IgD-negative memory B cell (primary cell): ENCODE results near the gene HHAT. TPM values are rescaled to one million over a fixed set of nuclear protein-coding genes. Genes with fewer than 3 reads are reported as not detected.
A peak's percentile ranks its signal among the peaks of the same experiment; 100 is the strongest.

ENCODE experiments used
- H3K27ac Mint-ChIP-seq, 3 donors: one replicate each; pipeline ENCODE4 v1.8.0; 2020 to 2022; ENCODE audit warnings: mild to moderate bottlenecking in 3 of 3, mixed read lengths in 3 of 3, moderate library complexity in 1 of 3
- H3K27me3 Mint-ChIP-seq: one replicate; pipeline ENCODE4 v1.8.0; 2021; ENCODE audit warnings: mixed read lengths
- H3K36me3 Mint-ChIP-seq: one replicate; pipeline ENCODE4 v1.8.0; 2020; ENCODE audit warnings: mild to moderate bottlenecking, mixed read lengths
- H3K4me1 Mint-ChIP-seq, 3 donors: one replicate each; pipeline ENCODE4 v1.8.0; 2020 to 2022; ENCODE audit warnings: mixed read lengths in 3 of 3, mild to moderate bottlenecking in 1 of 3
- H3K4me3 Mint-ChIP-seq, 4 donors: one replicate each; pipeline ENCODE4 v1.8.0; 2020 to 2022; ENCODE audit warnings: mild to moderate bottlenecking in 4 of 4, mixed read lengths in 4 of 4, moderate library complexity in 3 of 4
- H3K9me3 Mint-ChIP-seq, 3 donors: one replicate each; pipeline ENCODE4 v1.8.0; 2020 to 2021; ENCODE audit warnings: mixed read lengths in 3 of 3, mild to moderate bottlenecking in 1 of 3
- polyA plus RNA-seq: library from polyadenylated mRNA; unstranded; fragments of 300-500 nt; fragmentation: Illumina TruSeq; gene quantifications from one replicate; pipeline ENCODE4 v1.2.3, GENCODE V29; 2021

HHAT gene
- polyA plus RNA-seq, 1 donor from 2014 or later: 6.3 TPM

DNA sequence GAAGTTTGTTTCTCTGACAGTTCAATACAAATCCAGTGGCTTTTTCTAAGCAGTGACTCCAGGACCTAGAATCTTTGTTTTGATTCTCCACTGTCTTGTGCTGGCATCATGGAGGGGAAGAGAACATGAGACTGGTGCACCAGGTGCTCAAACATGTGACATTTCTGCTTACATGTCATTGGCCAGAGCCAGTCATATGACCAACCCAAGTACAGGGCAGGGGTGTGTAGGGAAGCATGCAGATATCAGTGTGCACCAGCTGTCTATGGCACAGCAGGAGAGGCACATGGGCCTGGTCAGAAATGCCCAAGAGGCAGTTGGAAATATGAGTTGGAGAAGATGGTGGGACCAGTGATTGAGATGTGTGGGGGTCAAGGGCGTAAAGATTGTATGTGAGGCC, 297.0 kb downstream of the HHAT start:
- Mint-ChIP-seq H3K4me3 (no peak overlapping the region), H3K36me3 (peaks cover 27% of the 10 kb centered on the region), H3K27me3 (peaks cover 1% of the 10 kb centered on the region), H3K9me3 (no peaks in the 10 kb centered on the region), H3K27ac (no peak overlapping the region), H3K4me1 (no peaks in the 10 kb centered on the region)

GRCh38 chr1:210626341-210626740, 297.6 kb downstream of the HHAT start:
- peaks cover 1% of the 10 kb centered on the region for H3K27me3 Mint-ChIP-seq
- H3K4me3 Mint-ChIP-seq: no peak overlapping the region
- H3K27ac Mint-ChIP-seq: no peak overlapping the region
- H3K4me1 Mint-ChIP-seq: no peaks in the 10 kb centered on the region
- peaks cover 27% of the 10 kb centered on the region for H3K36me3 Mint-ChIP-seq
- H3K9me3 Mint-ChIP-seq: no peaks in the 10 kb centered on the region

DNA sequence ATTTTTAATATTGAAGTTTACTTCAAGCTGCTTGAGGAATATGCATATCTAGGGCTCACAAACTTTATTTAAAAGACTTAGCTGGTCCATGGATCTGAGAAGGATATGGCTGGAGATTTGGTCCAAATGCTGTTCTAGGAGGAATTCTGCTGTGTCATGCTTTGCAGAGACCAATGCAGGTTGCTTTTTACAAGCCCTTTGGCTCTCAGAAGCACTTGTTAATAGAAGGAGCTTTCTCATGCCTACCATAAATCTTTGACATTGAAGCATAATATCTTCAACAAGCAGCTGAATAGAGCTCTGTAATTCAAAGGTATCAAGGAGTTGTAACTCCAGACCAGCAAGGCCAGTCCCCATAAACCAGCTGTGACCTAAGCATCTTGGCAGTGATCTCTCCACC, 299.1 kb downstream of the HHAT start:
- Mint-ChIP-seq H3K4me3 (no peak overlapping the region), H3K4me1 (peaks cover 0 to 2% (median 0%) of the 10 kb centered on the region in 3 donors), H3K27me3 (peaks cover 1% of the 10 kb centered on the region), H3K9me3 (no peaks in the 10 kb centered on the region), H3K27ac (no peak overlapping the region), H3K36me3 (peaks cover 28% of the 10 kb centered on the region)

- Mint-ChIP-seq H3K27me3 (peaks cover 1% of the 10 kb centered on the region), H3K4me1 (peaks cover 0 to 2% (median 0%) of the 10 kb centered on the region in 3 donors), H3K27ac (no peak overlapping the region), H3K36me3 (peaks cover 19% of the 10 kb centered on the region), H3K4me3 (no peak overlapping the region), H3K9me3 (no peaks in the 10 kb centered on the region)
These were observed 300.6 kb downstream of the HHAT start for GRCh38 chr1:210629276-210629675.

DNA sequence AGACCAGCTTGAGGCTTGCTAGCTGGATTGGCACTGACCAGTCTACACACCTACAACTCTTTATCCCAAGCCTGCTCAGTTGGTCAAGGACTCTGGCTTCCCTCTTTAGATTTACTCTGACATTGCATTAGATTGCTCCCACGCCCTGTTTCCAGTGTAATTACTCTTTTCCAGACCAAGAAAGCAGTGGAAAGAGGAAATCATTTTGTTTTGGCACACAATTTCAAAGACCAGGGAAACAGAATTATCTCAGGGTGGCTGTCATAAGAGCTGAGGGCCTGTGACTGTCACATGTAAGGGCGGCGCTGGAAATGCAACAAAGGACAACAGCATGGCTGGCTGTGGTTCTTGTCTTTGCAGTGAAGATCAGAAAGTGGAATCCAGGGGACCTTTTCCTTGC, 302.7 kb downstream of the HHAT start:
- H3K4me3 Mint-ChIP-seq: no peak overlapping the region
- H3K36me3 Mint-ChIP-seq: peaks cover 5% of the 10 kb centered on the region
- peaks cover 0 to 2% (median 0%) of the 10 kb centered on the region in 3 donors for H3K4me1 Mint-ChIP-seq
- no peaks in the 10 kb centered on the region for H3K27me3 Mint-ChIP-seq
- H3K27ac Mint-ChIP-seq: peak overlapping the region in 1 of 3 donors; percentile 8
- no peaks in the 10 kb centered on the region for H3K9me3 Mint-ChIP-seq

- Mint-ChIP-seq H3K36me3 (peaks cover 5% of the 10 kb centered on the region), H3K4me3 (no peak overlapping the region), H3K9me3 (no peaks in the 10 kb centered on the region), H3K27ac (no peak overlapping the region), H3K27me3 (no peaks in the 10 kb centered on the region), H3K4me1 (peaks cover 0 to 2% (median 0%) of the 10 kb centered on the region in 3 donors)
These were observed 304.4 kb downstream of the HHAT start for GRCh38 chr1:210633140-210633539.

DNA sequence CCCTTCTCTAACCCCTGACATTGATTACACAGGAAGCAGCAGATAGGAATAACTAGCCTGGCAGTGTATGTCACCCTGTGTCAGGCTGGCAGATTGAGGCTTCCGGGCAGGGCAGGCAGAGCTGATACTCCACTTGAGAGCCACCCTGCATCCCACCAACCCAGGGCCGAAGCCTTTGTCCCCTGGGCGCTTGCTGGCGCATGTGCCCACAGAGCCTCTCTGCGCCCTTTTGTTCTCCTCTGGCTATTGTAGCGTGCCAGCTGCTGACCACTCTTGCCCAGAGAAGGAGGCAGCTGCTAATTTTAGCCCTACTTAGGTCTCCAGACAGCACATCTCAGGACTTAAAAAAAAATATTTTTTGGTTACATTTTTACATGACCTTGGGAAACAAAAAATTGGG, 304.9 kb downstream of the HHAT start:
- Mint-ChIP-seq H3K4me3 (no peak overlapping the region), H3K4me1 (peaks cover 0 to 2% (median 0%) of the 10 kb centered on the region in 3 donors), H3K9me3 (no peaks in the 10 kb centered on the region), H3K36me3 (peaks cover 5% of the 10 kb centered on the region), H3K27me3 (no peaks in the 10 kb centered on the region), H3K27ac (no peak overlapping the region)

DNA sequence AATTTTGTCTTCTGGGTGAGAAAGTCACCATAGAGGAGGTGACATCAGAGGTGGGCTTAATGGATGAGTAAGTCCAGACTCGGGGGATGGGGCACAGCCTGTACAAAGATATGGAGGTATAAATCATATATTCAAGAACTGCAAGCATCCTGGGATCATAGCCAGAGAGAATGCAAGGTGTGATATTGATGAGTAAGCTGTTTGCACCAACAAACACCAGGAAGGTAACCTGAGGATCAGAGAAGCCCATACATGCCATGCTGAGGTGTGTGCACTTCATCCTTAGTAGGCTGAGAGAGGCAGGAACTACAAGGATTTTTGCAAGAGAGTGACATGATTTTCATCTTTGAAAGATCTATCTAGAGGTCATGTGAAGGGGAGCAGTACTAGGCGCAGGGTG, 306.4 kb downstream of the HHAT start:
- Mint-ChIP-seq H3K4me1 (peaks cover 0 to 2% (median 0%) of the 10 kb centered on the region in 3 donors), H3K27me3 (no peaks in the 10 kb centered on the region), H3K36me3 (peaks cover 7% of the 10 kb centered on the region), H3K27ac (no peak overlapping the region), H3K4me3 (no peak overlapping the region), H3K9me3 (no peaks in the 10 kb centered on the region)

DNA sequence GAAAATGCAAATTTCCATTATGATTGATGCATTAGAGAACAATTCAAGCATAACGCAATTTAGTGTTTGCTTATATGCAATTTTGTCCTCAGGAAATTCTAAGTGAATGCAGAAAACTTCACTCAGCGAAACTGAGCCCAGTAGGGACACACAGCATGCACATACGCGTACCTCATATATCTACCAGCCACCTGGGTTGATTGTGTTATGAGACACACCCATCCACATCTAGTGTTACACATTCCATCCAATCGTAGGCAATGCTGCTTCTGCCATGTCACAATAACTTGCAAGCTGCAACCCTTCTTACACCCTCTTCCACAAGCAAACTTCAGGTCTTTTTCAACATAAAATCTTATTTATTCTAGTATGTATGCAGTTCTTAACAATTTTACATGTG, 312.9 kb downstream of the HHAT start:
- no peaks in the 10 kb centered on the region for H3K27me3 Mint-ChIP-seq
- H3K27ac Mint-ChIP-seq: no peak overlapping the region
- no peaks in the 10 kb centered on the region for H3K9me3 Mint-ChIP-seq
- peaks cover 4% of the 10 kb centered on the region for H3K36me3 Mint-ChIP-seq
- H3K4me3 Mint-ChIP-seq: no peak overlapping the region
- H3K4me1 Mint-ChIP-seq: no peaks in the 10 kb centered on the region

- H3K27ac Mint-ChIP-seq: no peak overlapping the region
- H3K4me1 Mint-ChIP-seq: no peaks in the 10 kb centered on the region
- no peaks in the 10 kb centered on the region for H3K9me3 Mint-ChIP-seq
- H3K27me3 Mint-ChIP-seq: no peaks in the 10 kb centered on the region
- no peak overlapping the region for H3K4me3 Mint-ChIP-seq
- peaks cover 15% of the 10 kb centered on the region for H3K36me3 Mint-ChIP-seq
These were observed 317.0 kb downstream of the HHAT start for GRCh38 chr1:210645582-210646257.

- Mint-ChIP-seq H3K36me3 (peaks cover 13% of the 10 kb centered on the region), H3K9me3 (no peaks in the 10 kb centered on the region), H3K27ac (no peak overlapping the region), H3K4me1 (no peaks in the 10 kb centered on the region), H3K4me3 (no peak overlapping the region), H3K27me3 (no peaks in the 10 kb centered on the region)
These were observed 317.5 kb downstream of the HHAT start for GRCh38 chr1:210646258-210646616.

DNA sequence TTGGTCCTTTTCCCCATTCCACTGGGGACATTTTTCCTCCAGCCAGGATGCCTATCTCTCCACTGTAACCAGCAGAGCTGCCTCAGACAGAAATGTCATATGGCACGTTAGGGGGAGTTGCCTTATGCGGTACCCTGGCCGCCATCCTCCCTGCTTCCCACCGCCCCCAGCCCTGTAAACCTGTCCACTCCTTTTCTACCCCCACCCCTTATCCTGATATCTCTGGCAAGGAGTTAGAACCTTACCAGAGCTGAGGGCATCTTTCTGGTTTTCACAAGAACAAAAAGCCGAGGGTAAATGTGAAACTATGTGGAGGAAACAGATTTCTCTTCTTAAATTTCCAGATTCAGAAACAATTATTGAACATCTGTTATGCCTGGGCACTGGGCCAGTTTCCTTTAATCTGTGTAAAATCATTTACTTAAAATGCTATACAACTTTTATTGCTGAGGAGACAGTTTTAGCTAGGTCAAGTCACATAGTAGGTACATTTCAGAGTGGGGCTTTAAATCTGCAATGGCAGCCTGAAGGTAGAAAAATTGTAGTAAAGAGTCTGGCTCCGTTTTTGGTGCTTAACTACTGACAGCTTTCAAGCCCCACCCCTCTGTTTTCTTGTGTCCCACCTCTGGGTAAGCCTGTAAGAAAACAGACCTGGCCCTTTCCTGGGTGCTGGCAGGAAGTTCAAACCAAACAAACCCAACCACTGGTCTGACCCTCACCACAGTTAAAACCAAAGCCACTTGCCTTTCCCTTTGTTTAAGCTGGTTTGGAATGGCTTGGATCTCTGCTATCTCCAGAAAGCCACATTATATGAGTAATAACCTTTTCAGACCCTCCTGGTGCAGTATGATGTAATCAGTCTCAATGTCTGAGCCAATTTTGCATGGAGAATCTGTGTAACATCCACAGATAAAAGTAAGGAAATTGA, 319.0 kb downstream of the HHAT start:
- Mint-ChIP-seq H3K27ac (no peak overlapping the region), H3K27me3 (no peaks in the 10 kb centered on the region), H3K36me3 (peaks cover 15% of the 10 kb centered on the region), H3K9me3 (no peaks in the 10 kb centered on the region), H3K4me3 (no peak overlapping the region), H3K4me1 (peaks cover 0 to 4% (median 0%) of the 10 kb centered on the region in 3 donors)

DNA sequence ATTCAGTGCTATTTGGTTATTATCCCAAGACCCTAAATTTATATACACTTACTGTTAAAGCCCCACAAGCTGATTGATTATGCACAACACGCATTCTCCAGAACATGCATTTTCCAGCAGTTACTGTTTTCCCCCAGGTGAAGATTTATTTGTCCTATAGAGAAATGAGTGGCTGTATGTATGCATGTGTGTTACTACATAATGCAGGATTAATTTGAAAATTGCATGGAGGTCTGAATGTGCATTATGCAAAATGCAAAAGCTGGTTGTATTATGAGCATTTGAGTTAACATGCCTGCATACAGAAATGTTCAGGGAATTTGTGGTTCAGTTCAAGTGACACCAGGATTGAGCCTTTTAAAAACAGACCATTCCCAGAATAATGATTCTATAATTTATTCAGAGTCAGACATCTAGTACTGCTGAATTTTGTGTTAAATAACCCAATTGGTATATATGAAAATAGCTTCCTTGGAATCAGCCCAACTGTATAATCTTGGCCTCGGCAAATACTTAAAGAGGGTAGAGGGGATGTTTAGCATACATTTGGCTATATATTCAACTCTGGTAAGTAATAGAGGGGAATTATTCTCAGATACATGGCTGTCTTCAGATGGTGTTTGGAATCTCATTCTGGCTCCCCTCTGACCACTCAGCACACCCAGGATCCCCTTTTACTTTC, 320.0 kb downstream of the HHAT start:
- Mint-ChIP-seq H3K27ac (no peak overlapping the region), H3K9me3 (no peaks in the 10 kb centered on the region), H3K36me3 (peaks cover 15% of the 10 kb centered on the region), H3K4me3 (no peak overlapping the region), H3K27me3 (no peaks in the 10 kb centered on the region), H3K4me1 (peaks cover 0 to 4% (median 0%) of the 10 kb centered on the region in 3 donors)

GRCh38 chr1:210650403-210650802, 321.7 kb downstream of the HHAT start:
- Mint-ChIP-seq H3K4me1 (peaks cover 0 to 4% (median 0%) of the 10 kb centered on the region in 3 donors), H3K27ac (no peak overlapping the region)

GRCh38 chr1:210652329-210652954, 323.7 kb downstream of the HHAT start:
- peaks cover 10% of the 10 kb centered on the region for H3K36me3 Mint-ChIP-seq
- H3K9me3 Mint-ChIP-seq: no peaks in the 10 kb centered on the region
- H3K4me3 Mint-ChIP-seq: no peak overlapping the region
- no peak overlapping the region for H3K27ac Mint-ChIP-seq
- peaks cover 0 to 4% (median 0%) of the 10 kb centered on the region in 3 donors for H3K4me1 Mint-ChIP-seq
- no peaks in the 10 kb centered on the region for H3K27me3 Mint-ChIP-seq

More at GRCh38 chr1:210650403-210650802, 321.7 kb downstream of the HHAT start:
- Mint-ChIP-seq H3K9me3 (no peaks in the 10 kb centered on the region), H3K4me3 (no peak overlapping the region), H3K27me3 (no peaks in the 10 kb centered on the region), H3K36me3 (peaks cover 15% of the 10 kb centered on the region)
